ENCODE results near the gene MMP1. TPM values are rescaled to one million over a fixed set of nuclear protein-coding genes. Genes with fewer than 3 reads are reported as not detected.

The MMP1 gene
- total RNA-seq, 1 experiment from 2014 or later = 0.15 TPM

- in situ Hi-C loops (cut with HindIII; ENCODE audit: low pct_unique_long_range_greater_than_20kb, low sequenced_read_pairs) (no loop called here), intact Hi-C loops (cut with micrococcal nuclease; ENCODE audit: unreplicated experiment) (no loop called here)
- H3K27ac ChIP-seq (ENCODE audit: low read length) = no peak overlapping the region
Observed at GRCh38 chr11:102762361-102762767, 35.6 kb downstream of the MMP1 start.

GRCh38 chr11:102761646-102762238 lies 36.2 kb downstream of the MMP1 start:
- H3K4me3 ChIP-seq (ENCODE audit: low read depth in 2 of 2, low read length in 2 of 2) = no peak overlapping the region
- TF ChIP-seq POLR2AphosphoS5 (IDR thresholded peaks at IDR 0.05; ENCODE audit: low read depth, low read length) (no peak), TCF7L2 (IDR thresholded peaks at IDR 0.05; ENCODE audit: low read depth, low read length) (no peak), REST (IDR thresholded peaks at IDR 0.05; ENCODE audit: insufficient read depth in 1 of 2, low read depth in 2 of 2, low read length in 1 of 2) (no peak), CTCF (IDR thresholded peaks at IDR 0.05) (no peak), SIN3A (IDR thresholded peaks at IDR 0.05; ENCODE audit: borderline replicate concordance, insufficient read depth, low read depth, low read length) (no peak)
- no peaks in the 10 kb centered on the region for H3K36me3 ChIP-seq (ENCODE audit: control insufficient read depth, insufficient read depth, low read length)
- CTCF ChIA-PET = no interaction called here
- no peaks in the 10 kb centered on the region for H3K9me3 ChIP-seq (ENCODE audit: control insufficient read depth, insufficient read depth, low read depth, low read length)
- POLR2A ChIA-PET = interaction anchor here (0.6 kb wide), 1 partner anchor 293 kb away, joined by 4 read pairs; no protein-coding TSS in a partner anchor
- no peaks in the 10 kb centered on the region for H3K4me1 ChIP-seq (ENCODE audit: control insufficient read depth, insufficient read depth, low read length)
- DNase-seq (ENCODE audit: low read depth, low spot score) = no peak
- H3K27ac ChIP-seq (ENCODE audit: low read length) = no peak overlapping the region
- 0 out of 2 replicates have a peak, but pooled peaks have one; percentile 33 for ATAC-seq
- peaks cover 3% of the 10 kb centered on the region; the same call in 1 of the 2 replicates for H3K27me3 ChIP-seq (ENCODE audit: control insufficient read depth, insufficient read depth, low read length)
- intact Hi-C loops (cut with micrococcal nuclease; ENCODE audit: unreplicated experiment) = no loop called here
- no TSS peak for BruUV-seq (replicated peaks)
- in situ Hi-C loops (cut with HindIII; ENCODE audit: low pct_unique_long_range_greater_than_20kb, low sequenced_read_pairs) = no loop called here

More at GRCh38 chr11:102762361-102762767, 35.6 kb downstream of the MMP1 start:
- Histone ChIP-seq H3K9me3 (ENCODE audit: control insufficient read depth, insufficient read depth, low read depth, low read length) (no peaks in the 10 kb centered on the region), H3K27me3 (ENCODE audit: control insufficient read depth, insufficient read depth, low read length) (peaks cover 9% of the 10 kb centered on the region; the same call in 1 of the 2 replicates), H3K4me1 (ENCODE audit: control insufficient read depth, insufficient read depth, low read length) (no peaks in the 10 kb centered on the region), H3K36me3 (ENCODE audit: control insufficient read depth, insufficient read depth, low read length) (no peaks in the 10 kb centered on the region), H3K4me3 (ENCODE audit: low read depth in 2 of 2, low read length in 2 of 2) (no peak overlapping the region)
- ChIA-PET CTCF (no interaction called here), POLR2A (no interaction called here)
- BruUV-seq (replicated peaks) = no TSS peak
- ATAC-seq (no peak), DNase-seq (ENCODE audit: low read depth, low spot score) (no peak)
- no peak for TF ChIP-seq TCF7L2 (IDR thresholded peaks at IDR 0.05; ENCODE audit: low read depth, low read length)
- TF ChIP-seq POLR2AphosphoS5 (IDR thresholded peaks at IDR 0.05; ENCODE audit: low read depth, low read length) = no peak
- no peak for TF ChIP-seq REST (IDR thresholded peaks at IDR 0.05; ENCODE audit: insufficient read depth in 1 of 2, low read depth in 2 of 2, low read length in 1 of 2)
- no peak for TF ChIP-seq SIN3A (IDR thresholded peaks at IDR 0.05; ENCODE audit: borderline replicate concordance, insufficient read depth, low read depth, low read length)
- no peak for TF ChIP-seq CTCF (IDR thresholded peaks at IDR 0.05)

Data from Panc1 (cell line).